ENCODE results near the gene C1QL1.
A peak's percentile ranks its signal among the peaks of the same experiment; 100 is the strongest.

The C1QL1 gene

GRCh38 chr17:44968225-44969143, at the start of gene C1QL1:
C1QL1 (minus strand) TSS chr17:44968303; CDS start chr17:44968048, 255 bp downstream.
- H3K4me3 ChIP-seq (ENCODE audit: low read depth, low read length) = peak within 1 kb of the TSS; percentile 54
- peak; percentile 54 for DNase-seq (ENCODE audit: low read depth)

GRCh38 chr17:45016823-45017222, 48.7 kb upstream of the C1QL1 start:
- no peak for DNase-seq (ENCODE audit: low read depth)
- H3K4me3 ChIP-seq (ENCODE audit: low read depth, low read length) = no peak overlapping the region

GRCh38 chr17:45016237-45016636, 48.1 kb upstream of the C1QL1 start:
- DNase-seq (ENCODE audit: low read depth) = no peak
- no peak overlapping the region for H3K4me3 ChIP-seq (ENCODE audit: low read depth, low read length)

- DNase-seq (ENCODE audit: low read depth) = no peak
Measured at GRCh38 chr17:45013021-45013997, 45.2 kb upstream of the C1QL1 start.

GRCh38 chr17:45011767-45012166, 43.7 kb upstream of the C1QL1 start:
- no peak overlapping the region for H3K4me3 ChIP-seq (ENCODE audit: low read depth, low read length)
- DNase-seq (ENCODE audit: low read depth) = no peak

More at GRCh38 chr17:45013021-45013997, 45.2 kb upstream of the C1QL1 start:
- no peak overlapping the region for H3K4me3 ChIP-seq (ENCODE audit: low read depth, low read length)

GRCh38 chr17:45009676-45010467, 41.8 kb upstream of the C1QL1 start:
- no peak overlapping the region for H3K4me3 ChIP-seq (ENCODE audit: low read depth, low read length)
- no peak for DNase-seq (ENCODE audit: low read depth)

- DNase-seq (ENCODE audit: low read depth) = no peak
- H3K4me3 ChIP-seq (ENCODE audit: low read depth, low read length) = no peak overlapping the region
Measured at GRCh38 chr17:45008216-45008615, 40.1 kb upstream of the C1QL1 start.

- H3K4me3 ChIP-seq (ENCODE audit: low read depth, low read length) = no peak overlapping the region
- no peak for DNase-seq (ENCODE audit: low read depth)
Measured at GRCh38 chr17:45006927-45007461, 38.9 kb upstream of the C1QL1 start.

- no peak overlapping the region for H3K4me3 ChIP-seq (ENCODE audit: low read depth, low read length)
- no peak for DNase-seq (ENCODE audit: low read depth)
Measured at GRCh38 chr17:45005700-45006099, 37.6 kb upstream of the C1QL1 start.

- no peak for DNase-seq (ENCODE audit: low read depth)
- H3K4me3 ChIP-seq (ENCODE audit: low read depth, low read length) = no peak overlapping the region
Measured at GRCh38 chr17:45004388-45004787, 36.3 kb upstream of the C1QL1 start.

GRCh38 chr17:45003877-45004276, 35.8 kb upstream of the C1QL1 start:
- DNase-seq (ENCODE audit: low read depth) = no peak

GRCh38 chr17:45001310-45001709, 33.2 kb upstream of the C1QL1 start:
- DNase-seq (ENCODE audit: low read depth) = no peak
- no peak overlapping the region for H3K4me3 ChIP-seq (ENCODE audit: low read depth, low read length)

More at GRCh38 chr17:45003877-45004276, 35.8 kb upstream of the C1QL1 start:
- no peak overlapping the region for H3K4me3 ChIP-seq (ENCODE audit: low read depth, low read length)

GRCh38 chr17:44999433-44999832, 31.3 kb upstream of the C1QL1 start:
- no peak for DNase-seq (ENCODE audit: low read depth)
- no peak overlapping the region for H3K4me3 ChIP-seq (ENCODE audit: low read depth, low read length)

GRCh38 chr17:44998646-44999045, 30.5 kb upstream of the C1QL1 start:
- no peak overlapping the region for H3K4me3 ChIP-seq (ENCODE audit: low read depth, low read length)
- DNase-seq (ENCODE audit: low read depth) = no peak

- no peak overlapping the region for H3K4me3 ChIP-seq (ENCODE audit: low read depth, low read length)
- no peak for DNase-seq (ENCODE audit: low read depth)
Measured at GRCh38 chr17:44997733-44998520, 29.8 kb upstream of the C1QL1 start.

GRCh38 chr17:44996304-44996703, 28.2 kb upstream of the C1QL1 start:
- no peak for DNase-seq (ENCODE audit: low read depth)
- no peak overlapping the region for H3K4me3 ChIP-seq (ENCODE audit: low read depth, low read length)

- DNase-seq (ENCODE audit: low read depth) = no peak
- no peak overlapping the region for H3K4me3 ChIP-seq (ENCODE audit: low read depth, low read length)
Measured at GRCh38 chr17:44995436-44996001, 27.4 kb upstream of the C1QL1 start.

All from skeletal muscle cell (primary cell).